Transverse colon (tissue), 4 donors: ENCODE results near the gene HBG2. TPM values are rescaled to one million over a fixed set of nuclear protein-coding genes. Genes with fewer than 3 reads are reported as not detected.
"Not testable (repeated sequence)": the region's sequence is repeated elsewhere in the genome, so short reads cannot be mapped to it uniquely, and the experiment has no call there.

Experiments
- DNase-seq: peaks from one replicate; pipeline ENCODE4 v3.0.0-alpha.2; 2019
- H3K27ac ChIP-seq, 4 donors: fragments of 200-600 bp; sonication (generic); 2 replicates each; pipeline ENCODE4 v1.5.1; 2016 to 2018; ENCODE audit warnings: inconsistent platforms in 4 of 4
- H3K27me3 ChIP-seq: fragments of 200-600 bp; sonication (generic); 2 replicates; pipeline ENCODE4 v1.5.1; 2017; ENCODE audit warnings: inconsistent platforms
- H3K36me3 ChIP-seq, 4 donors: fragments of 200-600 bp; sonication (generic); 2 replicates each; pipeline ENCODE4 v1.5.1; 2017 to 2019; ENCODE audit warnings: inconsistent platforms in 4 of 4
- H3K4me1 ChIP-seq, 4 donors: fragments of 200-600 bp; sonication (generic); 2 replicates each; pipeline ENCODE4 v1.5.1; 2017 to 2020; ENCODE audit warnings: inconsistent platforms in 4 of 4
- H3K4me3 ChIP-seq, 4 donors: fragments of 200-600 bp; sonication (generic); 1 replicate in 1 of 4; 2 replicates in 3 of 4; pipeline versions ENCODE4 v1.5.1 to v1.6.1; 2017 to 2019; ENCODE audit warnings: inconsistent platforms in 4 of 4
- H3K9me3 ChIP-seq, 2 donors: fragments of 200-600 bp; sonication (generic); 2 replicates each; pipeline ENCODE4 v1.5.1; 2017 to 2019; ENCODE audit warnings: inconsistent platforms in 2 of 2
- CTCF ChIP-seq, 5 experiments: fragments of 200-600 bp in 3 of 5; fragments of 450-650 bp in 2 of 5; sonication (generic) in 3 of 5; IDR thresholded peaks; 1 replicate in 2 of 5; 2 replicates in 3 of 5; pipeline ENCODE4 v1.5.1; 2016 to 2017; ENCODE audit warnings: antibody characterized with exemption in 5 of 5, inconsistent platforms in 3 of 5, mild to moderate bottlenecking in 2 of 5, moderate library complexity in 1 of 5
- EP300 ChIP-seq: sonication (generic); formaldehyde crosslinking; IDR thresholded peaks from one replicate; pipeline ENCODE4 v1.6.1; 2017; ENCODE audit warnings: antibody characterized with exemption, low read depth
- POLR2A ChIP-seq: fragments of 450-650 bp; IDR thresholded peaks from one replicate; pipeline ENCODE4 v1.6.1; 2016; ENCODE audit warnings: antibody characterized with exemption, mild to moderate bottlenecking, moderate library complexity
- POLR2AphosphoS5 ChIP-seq, 3 donors: sonication (generic); formaldehyde crosslinking; IDR thresholded peaks; one replicate each; pipeline ENCODE4 v1.6.1; 2016; ENCODE audit warnings: antibody characterized with exemption in 3 of 3
- WGBS, 2 donors: methylation state at CpG; one replicate each; pipeline ENCODE4 v1.1.5; 2018; ENCODE audit warnings: low coverage in 1 of 2; 5-methylcytosine and 5-hydroxymethylcytosine counted together
- in situ Hi-C, 4 donors: fragments of 200-750 bp; cut with MboI; loops; one replicate each; pipeline versions ENCODE4 v1.15.0 to v1.15.1; 2017; ENCODE audit warnings: low sequenced_read_pairs in 3 of 4, low pct_ligation_motif_present in 1 of 4, low pct_unique_long_range_greater_than_20kb in 1 of 4
- intact Hi-C: fragments of 100-400 bp; cut with DNase I; formaldehyde crosslinking; loops from one replicate; pipeline ENCODE4 v1.15.1; 2023; ENCODE audit warnings: low total_unique reads
- total RNA-seq, 4 donors: library from RNA; depleted of rRNA; stranded (reverse); fragments of >200 nt; gene quantifications; one replicate each; pipeline ENCODE4 v1.1.0, GENCODE V29; 2016

The HBG2 gene
- total RNA-seq, 4 donors from 2014 or later = not detected

- Histone ChIP-seq H3K4me3 (no peak overlapping the region), H3K4me1 (no peaks in the 10 kb centered on the region), H3K27me3 (no peaks in the 10 kb centered on the region), H3K9me3 (no peaks in the 10 kb centered on the region), H3K27ac (no peak overlapping the region), H3K36me3 (no peaks in the 10 kb centered on the region)
- intact Hi-C loops (no loop called here), in situ Hi-C loops (no loop called here)
- DNase-seq = no peak
- 26 to 100% methylated on average over 1 of the region's 1 CpG for WGBS, 2 donors
- TF ChIP-seq POLR2A (no peak), CTCF (IDR thresholded peaks at IDR 0.05) (no peak), EP300 (no peak), POLR2AphosphoS5 (IDR thresholded peaks at IDR 0.05) (no peak)
Measured at GRCh38 chr11:5298451-5298850, 43.9 kb upstream of the HBG2 start.

- in situ Hi-C loops = no loop called here
- H3K4me3 ChIP-seq = no peak overlapping the region
- no peaks in the 10 kb centered on the region for H3K36me3 ChIP-seq
- no peaks in the 10 kb centered on the region for H3K4me1 ChIP-seq
- H3K9me3 ChIP-seq = no peaks in the 10 kb centered on the region
- no peak overlapping the region for H3K27ac ChIP-seq
- 49 to 50% methylated on average over 4 of the region's 4 CpGs for WGBS, 2 donors
- intact Hi-C loops = no loop called here
- no peaks in the 10 kb centered on the region for H3K27me3 ChIP-seq
- TF ChIP-seq EP300 = no peak
- DNase-seq = no peak
Measured at GRCh38 chr11:5297721-5298323, 43.2 kb upstream of the HBG2 start.

- H3K36me3 ChIP-seq, H3K9me3 ChIP-seq, H3K4me1 ChIP-seq, DNase-seq, H3K27me3 ChIP-seq, in situ Hi-C loops, H3K27ac ChIP-seq, H3K4me3 ChIP-seq, intact Hi-C loops: not testable (repeated sequence)
- WGBS, 2 donors = 98% methylated on average over 27 of the region's 41 CpGs; no CpG with 5 or more reads in 1 of the 2 donors
Measured at GRCh38 chr11:5294342-5294995, 39.9 kb upstream of the HBG2 start.

- no peak overlapping the region for H3K4me3 ChIP-seq
- in situ Hi-C loops = no loop called here
- no peak overlapping the region for H3K27ac ChIP-seq
- no peaks in the 10 kb centered on the region for H3K27me3 ChIP-seq
- H3K4me1 ChIP-seq = no peaks in the 10 kb centered on the region
- no peak for TF ChIP-seq CTCF (IDR thresholded peaks at IDR 0.05)
- TF ChIP-seq POLR2A = no peak
- no peak for TF ChIP-seq POLR2AphosphoS5 (IDR thresholded peaks at IDR 0.05)
- no peak for DNase-seq
- no peaks in the 10 kb centered on the region for H3K36me3 ChIP-seq
- WGBS, 2 donors = 90 to 94% methylated on average over 3 to 8 of the region's 8 CpGs
- intact Hi-C loops = no loop called here
- no peaks in the 10 kb centered on the region for H3K9me3 ChIP-seq
Measured at GRCh38 chr11:5293028-5293427, 38.4 kb upstream of the HBG2 start.

GRCh38 chr11:5291207-5291838, 36.7 kb upstream of the HBG2 start:
- in situ Hi-C loops = no loop called here
- TF ChIP-seq CTCF (IDR thresholded peaks at IDR 0.05) (peak in 3 of 5 experiments; percentile 6 to 24 (median 10)), POLR2A (no peak)
- no peak for DNase-seq

More at GRCh38 chr11:5291207-5291838, 36.7 kb upstream of the HBG2 start:
- Histone ChIP-seq H3K9me3 (no peaks in the 10 kb centered on the region), H3K27me3 (no peaks in the 10 kb centered on the region), H3K4me3 (no peak overlapping the region), H3K27ac (no peak overlapping the region), H3K4me1 (no peaks in the 10 kb centered on the region), H3K36me3 (no peaks in the 10 kb centered on the region)
- 65 to 82% methylated on average over 1 of the region's 1 CpG for WGBS, 2 donors
- intact Hi-C loops = no loop called here
